ENCODE data around the gene IQGAP1. TPM values are rescaled to one million over a fixed set of nuclear protein-coding genes. Genes with fewer than 3 reads are reported as not detected.
"Not testable (repeated sequence)": the region's sequence is repeated elsewhere in the genome, so short reads cannot be mapped to it uniquely, and the experiment has no call there.

The IQGAP1 gene
- total RNA-seq, 1 donor from 2014 or later = 233 TPM

- DNase-seq = no peak
Observed at GRCh38 chr15:90483637-90484036, 95.6 kb downstream of the IQGAP1 start.

GRCh38 chr15:90487186-90487585 lies 99.1 kb downstream of the IQGAP1 start:
- no peak for DNase-seq

GRCh38 chr15:90489514-90489913 lies 101.5 kb downstream of the IQGAP1 start:
- DNase-seq = no peak

GRCh38 chr15:90489944-90490343 lies 101.9 kb downstream of the IQGAP1 start:
- no peak for DNase-seq

GRCh38 chr15:90493647-90494046 lies 105.6 kb downstream of the IQGAP1 start:
- no peak for DNase-seq

GRCh38 chr15:90495067-90495466 lies 107.0 kb downstream of the IQGAP1 start:
- no peak for DNase-seq

GRCh38 chr15:90496791-90497190 lies 108.7 kb downstream of the IQGAP1 start:
- peak; percentile 10 for DNase-seq

GRCh38 chr15:90497376-90497775 lies 109.3 kb downstream of the IQGAP1 start:
- no peak for DNase-seq

GRCh38 chr15:90497912-90498311 lies 109.9 kb downstream of the IQGAP1 start:
- no peak for DNase-seq

- no peak for DNase-seq
Observed at GRCh38 chr15:90500171-90500570, 112.1 kb downstream of the IQGAP1 start.

- no peak for DNase-seq
Observed at GRCh38 chr15:90501898-90502297, 113.9 kb downstream of the IQGAP1 start.

GRCh38 chr15:90510781-90511180 lies 122.7 kb downstream of the IQGAP1 start:
- not testable (repeated sequence) for DNase-seq

- not testable (repeated sequence) for DNase-seq
Observed at GRCh38 chr15:90511211-90511618, 123.2 kb downstream of the IQGAP1 start.

GRCh38 chr15:90512276-90512675 lies 124.2 kb downstream of the IQGAP1 start:
- DNase-seq = no peak

GRCh38 chr15:90512981-90513380 lies 124.9 kb downstream of the IQGAP1 start:
- no peak for DNase-seq

- DNase-seq = no peak
Observed at GRCh38 chr15:90513448-90513847, 125.4 kb downstream of the IQGAP1 start.

GRCh38 chr15:90513893-90514292 lies 125.9 kb downstream of the IQGAP1 start:
- DNase-seq = not testable (repeated sequence)

GRCh38 chr15:90519688-90520087 lies 131.6 kb downstream of the IQGAP1 start:
- peak; percentile 61 for DNase-seq

- DNase-seq = no peak
Observed at GRCh38 chr15:90520365-90520764, 132.3 kb downstream of the IQGAP1 start.

GRCh38 chr15:90523373-90523772 lies 135.3 kb downstream of the IQGAP1 start:
- DNase-seq = no peak

- not testable (repeated sequence) for DNase-seq
Observed at GRCh38 chr15:90524018-90524803, 136.2 kb downstream of the IQGAP1 start.

- DNase-seq = no peak
Observed at GRCh38 chr15:90529011-90529370, 140.9 kb downstream of the IQGAP1 start.

- DNase-seq = peak; percentile 68
Observed at GRCh38 chr15:90529371-90530249, 141.6 kb downstream of the IQGAP1 start, which contains the start of gene CRTC3. Gene CRTC3 (plus strand): TSS chr15:90529923. CDS start chr15:90530072, 149 bp downstream.
